ENCODE results near the gene THTPA.

DNA sequence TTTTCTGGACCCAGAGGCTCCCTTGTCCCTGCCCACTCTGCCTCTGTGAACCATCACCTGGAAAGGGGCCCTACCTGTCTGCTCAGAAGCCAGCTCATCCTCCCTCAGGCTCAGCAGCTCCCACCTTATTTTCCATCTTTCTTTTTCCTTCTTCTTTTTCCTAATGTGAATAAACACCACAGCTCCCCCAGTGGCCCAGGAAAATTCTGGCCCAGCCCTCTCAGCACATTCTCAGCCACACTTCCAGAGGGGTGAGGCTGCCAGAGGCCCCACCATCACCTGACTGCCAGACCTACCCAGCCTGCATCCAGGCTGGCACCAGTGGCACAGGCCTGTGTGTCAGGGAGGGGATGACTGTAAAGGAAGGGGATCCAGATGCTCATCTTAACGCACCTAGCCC, 27.5 kb upstream of the THTPA start:
- TF ChIP-seq POLR2A (IDR thresholded peaks at IDR 0.05; ENCODE audit: low read length) = no peak
- no peak for TF ChIP-seq GATA1 (IDR thresholded peaks at IDR 0.05; ENCODE audit: low read depth, low read length)

All from erythroblast (primary cell).